Epithelial cell of esophagus (primary cell): Measurements from ENCODE around the gene CD300C.

Experiments used
- DNase-seq: peaks from one replicate; pipeline ENCODE4 v3.0.0; 2010; ENCODE audit warnings: low read depth
- H3K4me3 ChIP-seq: 2 replicates; pipeline ENCODE4 v1.5.1; 2011; ENCODE audit warnings: mild to moderate bottlenecking, low read length, control low read depth
- CTCF ChIP-seq: IDR thresholded peaks from 2 replicates; pipeline ENCODE4 v1.5.1; 2011; ENCODE audit warnings: low read depth, mild to moderate bottlenecking, low read length, control low read depth, inconsistent platforms; ENCODE audit not compliant: insufficient read depth; ENCODE audit errors: missing control alignments

The CD300C gene

GRCh38 chr17:74545843-74546230, at the start of gene CD300C:
Gene CD300C (minus strand): TSS chr17:74546115. CDS start chr17:74545782, 333 bp downstream.
- no peak for TF ChIP-seq CTCF
- no peak for DNase-seq
- H3K4me3 ChIP-seq = no peak within 1 kb of the TSS

GRCh38 chr17:74595037-74595750, 49.3 kb upstream of the CD300C start:
- no peak for TF ChIP-seq CTCF
- no peak for DNase-seq
- no peak overlapping the region for H3K4me3 ChIP-seq

GRCh38 chr17:74592087-74592990, 46.4 kb upstream of the CD300C start, which contains the start of gene CD300LD:
Gene CD300LD (minus strand): TSS chr17:74592283. CDS start chr17:74592202, 81 bp downstream.
- TF ChIP-seq CTCF = no peak
- no peak within 1 kb of the TSS for H3K4me3 ChIP-seq
- no peak for DNase-seq

GRCh38 chr17:74591503-74591902, 45.6 kb upstream of the CD300C start:
- DNase-seq = no peak
- H3K4me3 ChIP-seq = no peak overlapping the region
- no peak for TF ChIP-seq CTCF

- H3K4me3 ChIP-seq = no peak overlapping the region
- no peak for TF ChIP-seq CTCF
- DNase-seq = no peak
Measured at GRCh38 chr17:74585711-74586110, 39.8 kb upstream of the CD300C start.

GRCh38 chr17:74584292-74585060, 38.6 kb upstream of the CD300C start:
- no peak for DNase-seq
- no peak overlapping the region for H3K4me3 ChIP-seq
- TF ChIP-seq CTCF = no peak
